H1 (cell line): ENCODE data around the gene PLCB1. TPM values are rescaled to one million over a fixed set of nuclear protein-coding genes. Genes with fewer than 3 reads are reported as not detected.

Experiments used
- ATF2 ChIP-seq: IDR thresholded peaks from 2 replicates; pipeline ENCODE4 v1.6.1; 2012; ENCODE audit warnings: low read length, inconsistent platforms
- CHD1 ChIP-seq: IDR thresholded peaks from 2 replicates; pipeline ENCODE4 v1.6.1; 2012; ENCODE audit warnings: low read depth, low read length, improper control_type of control experiment
- CREB1 ChIP-seq: IDR thresholded peaks from 2 replicates; pipeline ENCODE4 v1.6.1; 2012; ENCODE audit warnings: inconsistent platforms
- polyA plus RNA-seq, 7 experiments: library from polyadenylated mRNA; depleted of rRNA in 3 of 7; stranded (reverse) in 5 of 7; unstranded in 2 of 7; fragments of >200 nt in 5 of 7; fragments of 200-250 nt in 2 of 7; gene quantifications; 1 replicate in 5 of 7; 2 replicates in 1 of 7; 4 replicates in 1 of 7; pipeline versions ENCODE4 v1.2.1 to v1.2.3, GENCODE V29; 2011 to 2013; ENCODE audit warnings: missing spikeins in 2 of 7, mixed read lengths in 2 of 7
- total RNA-seq: library from RNA; stranded (reverse); fragmentation: NEBNext Ultra II Directional; extraction: Animal tissue kit (Norgen Biotek cat#: 25700); gene quantifications from 2 replicates; pipeline ENCODE4 v1.2.1, GENCODE V29; 2021

The PLCB1 gene
- total and polyA plus RNA-seq, 2 of the 8 experiments (the other 6 are each of a cell fraction or from before 2014, with no cell fraction given), result 2.6 to 9.1 TPM

GRCh38 chr20:8575114-8575513, 443.0 kb downstream of the PLCB1 start (continued):
- TF ChIP-seq ATF2 (no peak), CHD1 (no peak), CREB1 (no peak)
